ENCODE results near the gene ISCU. TPM values are rescaled to one million over a fixed set of nuclear protein-coding genes. Genes with fewer than 3 reads are reported as not detected.

ISCU gene
- total RNA-seq, 1 donor from 2014 or later, result 67.8 TPM

GRCh38 chr12:108530161-108530560, 32.2 kb upstream of the ISCU start:
- no peak overlapping the region for H3K27ac Mint-ChIP-seq (ENCODE audit: unreplicated experiment)
- no peaks in the 10 kb centered on the region for H3K9me3 Mint-ChIP-seq (ENCODE audit: unreplicated experiment)
- DNase-seq (ENCODE audit: low spot score), result no peak
- H3K27me3 Mint-ChIP-seq (ENCODE audit: unreplicated experiment), result no peaks in the 10 kb centered on the region
- H3K4me3 Mint-ChIP-seq (ENCODE audit: unreplicated experiment), result peak overlapping the region; percentile 17
- H3K36me3 Mint-ChIP-seq (ENCODE audit: low read depth, unreplicated experiment), result peaks cover 42% of the 10 kb centered on the region
- H3K4me1 Mint-ChIP-seq (ENCODE audit: unreplicated experiment), result no peaks in the 10 kb centered on the region
- TF ChIP-seq CTCF (IDR thresholded peaks at IDR 0.05; ENCODE audit: unreplicated experiment), result no peak

- no peaks in the 10 kb centered on the region for H3K9me3 Mint-ChIP-seq (ENCODE audit: unreplicated experiment)
- DNase-seq (ENCODE audit: low spot score), result no peak
- peaks cover 1% of the 10 kb centered on the region for H3K27me3 Mint-ChIP-seq (ENCODE audit: unreplicated experiment)
- H3K36me3 Mint-ChIP-seq (ENCODE audit: low read depth, unreplicated experiment), result peaks cover 36% of the 10 kb centered on the region
- H3K27ac Mint-ChIP-seq (ENCODE audit: unreplicated experiment), result no peak overlapping the region
- no peak for TF ChIP-seq CTCF (IDR thresholded peaks at IDR 0.05; ENCODE audit: unreplicated experiment)
- H3K4me1 Mint-ChIP-seq (ENCODE audit: unreplicated experiment), result no peaks in the 10 kb centered on the region
- H3K4me3 Mint-ChIP-seq (ENCODE audit: unreplicated experiment), result no peak overlapping the region
Observed at GRCh38 chr12:108531929-108532848, 30.2 kb upstream of the ISCU start.

DNA sequence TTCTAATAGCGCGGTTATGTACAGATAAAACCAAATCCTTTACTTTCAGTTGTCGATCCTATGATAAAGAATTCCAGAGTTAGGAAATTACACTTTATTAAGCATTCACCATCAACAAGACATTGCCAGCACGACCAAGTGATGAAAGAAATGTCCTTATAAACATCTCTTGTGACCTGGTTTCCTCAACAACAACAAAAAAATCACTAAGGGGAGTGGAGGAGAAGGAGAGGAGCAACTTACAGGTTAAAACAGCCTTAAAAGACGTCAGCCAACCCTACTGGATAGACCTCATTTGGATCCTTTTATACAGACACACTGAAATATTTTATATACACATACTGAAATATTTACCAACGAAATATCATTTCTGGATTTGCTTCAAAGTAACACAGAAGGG, 24.2 kb upstream of the ISCU start:
- peaks cover 27% of the 10 kb centered on the region for H3K36me3 Mint-ChIP-seq (ENCODE audit: low read depth, unreplicated experiment)
- H3K4me3 Mint-ChIP-seq (ENCODE audit: unreplicated experiment), result peak overlapping the region; percentile 5
- TF ChIP-seq CTCF (IDR thresholded peaks at IDR 0.05; ENCODE audit: unreplicated experiment), result no peak
- no peak for DNase-seq (ENCODE audit: low spot score)
- no peaks in the 10 kb centered on the region for H3K9me3 Mint-ChIP-seq (ENCODE audit: unreplicated experiment)
- peak overlapping the region; percentile 7 for H3K27ac Mint-ChIP-seq (ENCODE audit: unreplicated experiment)
- H3K4me1 Mint-ChIP-seq (ENCODE audit: unreplicated experiment), result no peaks in the 10 kb centered on the region
- peaks cover 1% of the 10 kb centered on the region for H3K27me3 Mint-ChIP-seq (ENCODE audit: unreplicated experiment)

- Mint-ChIP-seq H3K36me3 (ENCODE audit: low read depth, unreplicated experiment) (peaks cover 30% of the 10 kb centered on the region), H3K4me1 (ENCODE audit: unreplicated experiment) (no peaks in the 10 kb centered on the region), H3K9me3 (ENCODE audit: unreplicated experiment) (no peaks in the 10 kb centered on the region), H3K4me3 (ENCODE audit: unreplicated experiment) (no peak overlapping the region), H3K27me3 (ENCODE audit: unreplicated experiment) (peaks cover 1% of the 10 kb centered on the region), H3K27ac (ENCODE audit: unreplicated experiment) (no peak overlapping the region)
- TF ChIP-seq CTCF (IDR thresholded peaks at IDR 0.05; ENCODE audit: unreplicated experiment), result no peak
- DNase-seq (ENCODE audit: low spot score), result no peak
Observed at GRCh38 chr12:108538616-108539195, 23.7 kb upstream of the ISCU start.

DNA sequence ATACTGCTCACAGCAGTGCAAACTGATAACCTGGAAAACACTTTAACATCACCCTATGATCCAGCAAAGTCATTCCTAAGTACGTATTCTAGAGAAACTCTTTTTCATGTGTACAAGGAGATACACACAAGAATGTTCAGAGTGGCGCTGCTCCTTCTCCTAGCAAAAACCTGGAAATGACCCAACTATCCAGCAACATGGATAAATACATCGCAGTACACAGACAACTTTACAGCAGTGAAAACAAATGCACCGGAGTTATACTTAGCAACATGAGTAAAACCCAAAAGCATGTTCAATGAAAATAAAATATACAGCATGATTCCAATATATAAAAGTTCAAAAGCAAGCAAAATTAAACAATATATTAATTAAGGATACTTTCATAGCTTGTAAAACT, 20.1 kb upstream of the ISCU start:
- no peak for TF ChIP-seq CTCF (IDR thresholded peaks at IDR 0.05; ENCODE audit: unreplicated experiment)
- no peak for DNase-seq (ENCODE audit: low spot score)
- Mint-ChIP-seq H3K4me1 (ENCODE audit: unreplicated experiment) (no peaks in the 10 kb centered on the region), H3K9me3 (ENCODE audit: unreplicated experiment) (no peaks in the 10 kb centered on the region), H3K4me3 (ENCODE audit: unreplicated experiment) (no peak overlapping the region), H3K27ac (ENCODE audit: unreplicated experiment) (no peak overlapping the region), H3K27me3 (ENCODE audit: unreplicated experiment) (no peaks in the 10 kb centered on the region), H3K36me3 (ENCODE audit: low read depth, unreplicated experiment) (peaks cover 31% of the 10 kb centered on the region)

Measured in endothelial cell (in vitro differentiated cells).